HG03175 (cell line): Measurements from ENCODE around the gene GALNT9.

Experiments used
- ATAC-seq: cut with Tn5 transposase; IDR thresholded peaks from one replicate; pipeline ENCODE4 v1.9.1; 2021; ENCODE audit warnings: mild to moderate bottlenecking, moderate library complexity; ENCODE audit not compliant: unreplicated experiment

Gene GALNT9

GRCh38 chr12:132187646-132188450 is 141.5 kb downstream of the GALNT9 start:
- ATAC-seq = no peak

DNA sequence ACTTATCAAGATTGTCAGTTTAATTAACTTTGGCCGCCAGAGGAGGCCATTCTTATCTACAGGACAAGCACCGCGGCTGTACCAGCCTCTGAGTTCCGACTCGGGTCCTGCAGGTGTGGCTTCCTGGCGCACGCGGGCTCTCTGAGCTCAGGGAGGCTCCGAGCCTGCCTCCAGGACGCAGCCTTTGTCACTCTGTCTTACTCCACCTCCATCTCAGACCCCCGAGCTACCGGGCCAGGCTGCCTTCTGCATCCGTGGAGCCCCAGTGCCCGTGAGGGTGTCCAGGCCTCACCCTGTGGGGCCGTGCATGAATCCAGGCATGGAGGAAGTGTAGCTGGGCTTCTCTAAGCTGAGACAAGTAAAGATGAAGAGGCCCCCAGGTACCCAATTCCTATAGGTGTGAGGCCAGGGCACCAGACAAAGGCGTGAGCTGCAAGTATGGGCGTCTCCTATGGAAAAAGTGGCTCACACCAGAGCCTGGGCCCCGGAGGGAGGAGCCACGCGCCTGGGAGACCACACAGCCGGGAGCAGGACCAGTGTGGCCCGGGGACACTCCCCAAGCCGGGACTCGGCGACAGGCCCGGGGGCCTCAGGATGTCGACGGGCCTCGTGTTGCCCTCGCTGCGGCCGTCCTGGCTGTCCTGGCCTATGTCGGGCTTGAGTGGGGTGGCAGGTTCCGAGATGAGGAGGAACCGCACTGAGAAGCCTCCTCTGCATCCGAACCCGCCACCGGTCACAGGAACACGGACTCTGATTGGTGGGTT is 142.3 kb downstream of the GALNT9 start:
- ATAC-seq = no peak

DNA sequence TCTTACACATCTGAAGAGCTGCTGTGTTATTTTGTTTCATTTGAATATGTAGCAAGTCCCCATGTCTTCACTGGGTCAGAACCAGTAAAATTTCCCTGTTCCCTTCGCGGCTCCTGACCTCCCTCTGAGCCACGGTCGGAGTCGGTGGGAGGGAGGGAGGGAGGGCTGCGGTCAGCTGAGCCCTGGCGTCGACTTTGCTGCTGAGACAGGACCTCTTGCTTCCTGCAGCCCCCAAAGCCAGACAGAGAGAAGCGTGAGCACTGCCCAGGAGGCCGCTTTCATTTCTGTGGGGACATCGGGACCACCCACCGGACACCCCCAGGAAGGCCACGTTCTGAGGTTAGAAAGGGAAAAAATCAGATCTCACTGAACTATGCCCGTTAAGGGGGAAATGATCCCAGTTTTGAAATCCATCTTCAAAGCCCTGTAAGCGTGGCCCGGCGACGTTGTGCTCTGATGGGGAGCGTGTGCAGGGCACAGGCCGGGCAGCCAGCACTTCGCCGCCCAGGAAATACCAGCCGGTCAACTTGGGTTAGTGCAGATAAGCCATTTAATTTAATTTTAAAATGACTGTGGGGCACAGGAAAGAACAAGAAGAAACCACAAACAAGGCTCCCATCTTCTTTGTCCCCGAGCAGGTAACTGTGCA is 143.1 kb downstream of the GALNT9 start:
- no peak for ATAC-seq

- ATAC-seq = no peak
Measured at GRCh38 chr12:132185705-132186104, 143.7 kb downstream of the GALNT9 start.

GRCh38 chr12:132182711-132183365 is 146.6 kb downstream of the GALNT9 start:
- no peak for ATAC-seq

DNA sequence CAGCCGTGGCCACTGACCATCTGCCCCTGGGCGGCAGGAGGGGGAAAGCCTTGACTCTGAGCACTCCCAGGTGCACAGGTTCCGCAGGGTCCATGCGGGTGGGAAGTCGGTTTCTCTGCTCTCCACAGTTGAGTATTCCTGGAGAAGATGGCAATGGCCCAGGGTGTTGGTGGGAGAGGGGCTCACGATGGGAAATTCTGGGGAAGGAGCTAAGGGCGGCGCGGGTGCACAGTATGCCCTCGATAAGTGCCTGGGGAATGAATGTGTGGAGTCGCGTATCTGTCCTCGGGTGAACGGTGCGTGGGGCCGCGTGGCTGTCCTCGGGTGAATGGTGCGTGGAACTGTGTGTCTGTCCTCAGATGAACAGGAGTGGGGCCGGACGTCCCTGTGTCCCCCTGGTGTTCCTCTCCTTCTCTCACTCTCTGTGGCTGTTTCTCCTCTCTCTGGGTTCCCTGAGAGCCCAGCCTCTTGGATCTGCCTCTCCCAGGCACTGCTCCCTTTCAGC is 147.1 kb downstream of the GALNT9 start:
- ATAC-seq = no peak

DNA sequence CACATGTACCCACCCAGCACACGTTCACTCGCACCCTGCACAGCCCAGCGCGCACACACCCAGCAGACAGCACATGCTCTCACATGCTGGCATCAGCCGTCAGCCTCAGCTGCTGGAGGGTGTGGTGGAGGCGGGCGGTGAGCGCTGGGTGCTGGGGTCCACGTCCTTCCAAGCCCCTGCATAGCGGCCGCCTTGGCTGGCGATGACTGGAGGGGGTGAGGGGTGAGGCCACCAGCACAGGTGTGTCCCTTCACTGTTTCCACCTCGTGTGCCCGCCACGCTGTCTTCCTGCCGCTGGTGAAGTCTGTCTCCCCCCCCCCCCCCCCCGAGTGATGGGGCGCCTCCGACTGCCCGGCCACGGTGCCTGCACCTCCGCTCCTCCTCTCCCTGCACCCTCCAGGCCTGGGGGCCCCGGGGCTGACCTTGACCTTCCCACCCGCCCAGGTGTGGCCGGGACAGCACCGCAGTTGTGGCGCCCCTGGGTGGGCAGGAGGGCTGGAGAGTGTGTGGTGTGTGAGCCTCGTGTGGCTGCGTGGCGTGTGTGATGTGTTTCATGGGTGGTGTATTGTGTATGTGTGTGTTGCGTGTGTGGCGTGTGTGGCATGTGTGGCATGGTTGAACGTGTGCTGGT is 147.7 kb downstream of the GALNT9 start:
- ATAC-seq = no peak

- ATAC-seq = no peak
Measured at GRCh38 chr12:132180648-132181546, 148.5 kb downstream of the GALNT9 start.

DNA sequence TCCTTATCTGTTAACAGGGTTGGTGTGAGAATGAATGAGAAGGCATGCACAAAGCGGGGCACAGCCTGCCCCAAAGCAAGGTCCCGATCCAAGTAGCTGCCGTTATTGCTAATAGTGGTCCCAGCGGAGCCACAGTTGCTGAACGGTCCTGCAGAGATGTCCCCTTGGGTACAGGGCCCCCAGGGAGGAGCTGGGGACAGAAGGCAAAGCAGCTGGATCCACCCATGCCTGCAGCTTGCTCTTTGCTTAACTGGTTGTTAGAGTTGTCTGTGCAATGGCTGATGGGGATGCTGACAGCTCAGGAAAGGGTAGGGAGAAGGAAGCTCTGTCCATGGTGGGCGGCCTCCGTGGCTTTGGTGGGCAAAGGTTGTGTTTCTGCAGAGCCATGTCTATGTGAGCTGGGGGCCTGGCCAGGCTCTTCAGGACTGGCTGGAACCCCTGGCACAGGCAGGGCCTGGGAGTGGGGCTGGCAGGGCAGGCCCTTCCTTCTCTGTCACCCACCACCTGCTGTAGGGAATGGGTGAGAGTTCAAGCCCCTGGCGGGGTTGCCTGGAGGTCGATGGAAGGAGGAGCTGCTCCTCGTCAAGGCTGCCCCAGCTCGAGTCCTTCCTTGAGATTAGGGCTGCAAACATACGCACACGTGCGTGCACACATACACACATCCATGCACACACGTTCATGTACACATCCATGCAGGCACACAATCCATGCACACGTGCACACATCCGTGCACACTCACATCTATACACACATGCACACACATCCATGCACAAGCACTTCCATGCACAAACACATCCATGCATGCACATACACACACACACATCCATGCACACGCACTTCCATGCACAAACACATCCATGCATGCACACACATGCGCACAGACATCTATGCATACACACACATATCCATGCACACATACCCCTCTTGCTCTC is 149.7 kb downstream of the GALNT9 start:
- ATAC-seq = no peak

- no peak for ATAC-seq
Measured at GRCh38 chr12:132178801-132179401, 150.5 kb downstream of the GALNT9 start.

DNA sequence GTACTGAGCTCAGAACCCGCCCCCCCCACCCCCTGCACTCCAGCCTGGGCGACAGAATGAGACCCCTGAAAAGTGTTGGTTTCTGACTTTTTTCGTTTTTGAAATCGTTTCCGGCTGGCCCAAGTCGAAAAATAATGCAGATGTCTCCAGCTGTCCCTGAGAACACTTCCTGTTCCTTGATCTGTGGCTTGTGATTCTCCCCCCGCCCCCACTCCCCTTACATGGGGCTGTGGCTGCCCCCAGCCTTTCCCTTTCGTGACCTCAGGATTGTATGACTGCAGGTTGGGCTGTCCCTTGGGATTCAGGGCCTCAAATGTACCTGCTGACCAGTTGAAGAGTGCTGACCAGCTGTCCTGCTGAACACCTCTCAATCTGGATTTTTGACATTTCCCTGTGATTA is 151.1 kb downstream of the GALNT9 start:
- ATAC-seq = no peak

GRCh38 chr12:132176920-132177551 is 152.4 kb downstream of the GALNT9 start:
- no peak for ATAC-seq

- ATAC-seq = no peak
Measured at GRCh38 chr12:132176385-132176919, 152.9 kb downstream of the GALNT9 start.

- ATAC-seq = no peak
Measured at GRCh38 chr12:132175496-132176384, 153.6 kb downstream of the GALNT9 start.

- no peak for ATAC-seq
Measured at GRCh38 chr12:132174839-132175490, 154.4 kb downstream of the GALNT9 start.
